ENCODE data around the gene RBM19.

The RBM19 gene

GRCh38 chr12:113854385-113855142 is 111.6 kb downstream of the RBM19 start:
- DNase-seq (ENCODE audit: low read depth) = no peak

DNA sequence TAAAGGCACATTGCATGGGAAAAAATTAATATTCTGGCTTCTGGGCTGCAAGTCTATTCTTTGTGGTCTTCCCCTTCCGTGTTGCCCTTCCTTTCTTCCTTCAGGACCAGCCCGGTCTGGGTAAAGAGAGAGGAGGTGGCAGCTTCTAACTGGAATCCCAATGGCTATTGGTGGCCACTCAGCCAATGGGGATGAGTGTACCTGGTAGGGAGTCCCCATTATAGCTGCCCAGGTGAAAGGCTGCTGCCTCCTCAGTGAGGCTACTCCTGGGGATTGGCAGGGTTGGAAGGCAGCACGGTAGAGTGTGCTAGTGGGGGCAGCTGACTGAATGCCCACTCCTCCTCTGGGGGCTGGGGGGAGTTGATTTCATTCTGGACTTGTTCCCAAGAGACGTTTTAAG is 112.6 kb downstream of the RBM19 start:
- no peak for DNase-seq (ENCODE audit: low read depth)

DNA sequence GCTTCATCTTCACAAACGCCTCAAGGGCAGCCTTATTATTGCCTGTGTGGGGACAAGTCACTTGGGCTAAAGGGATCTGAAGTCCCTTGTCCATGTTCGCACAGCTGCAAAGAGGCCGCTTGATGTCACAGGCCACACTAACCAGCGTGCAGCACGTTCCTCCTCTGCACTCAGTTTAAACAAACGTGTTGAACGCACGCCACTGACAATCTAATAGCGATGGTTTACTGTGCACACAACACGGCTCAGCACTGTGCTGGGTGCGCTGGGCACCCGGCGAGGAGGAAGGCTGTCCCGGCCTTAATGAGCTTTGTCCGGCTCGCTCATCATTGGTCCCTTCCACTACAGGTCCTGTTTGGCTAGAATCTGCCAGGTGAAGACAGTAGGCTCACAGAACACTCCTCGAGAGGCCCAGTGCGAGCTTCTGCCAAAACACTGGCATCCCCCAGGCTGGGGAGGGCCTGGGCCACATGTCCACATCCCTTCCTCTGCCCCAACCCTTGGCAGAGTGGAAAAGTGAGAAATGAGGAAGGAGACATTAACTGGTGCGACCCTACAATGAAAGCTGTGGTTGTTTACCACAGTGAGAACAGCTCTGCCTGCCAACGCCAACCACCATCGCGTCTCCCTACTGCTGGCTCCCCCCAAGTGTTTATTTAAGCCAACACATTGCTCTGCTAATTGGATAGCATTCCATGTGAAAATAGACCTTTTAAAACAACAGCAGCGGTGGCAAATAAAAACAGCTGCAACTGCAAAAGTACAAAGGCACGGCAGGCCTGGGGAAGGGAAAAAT is 113.2 kb downstream of the RBM19 start:
- DNase-seq (ENCODE audit: low read depth) = no peak

- no peak for DNase-seq (ENCODE audit: low read depth)
These were observed 113.9 kb downstream of the RBM19 start for GRCh38 chr12:113852264-113852663.

DNA sequence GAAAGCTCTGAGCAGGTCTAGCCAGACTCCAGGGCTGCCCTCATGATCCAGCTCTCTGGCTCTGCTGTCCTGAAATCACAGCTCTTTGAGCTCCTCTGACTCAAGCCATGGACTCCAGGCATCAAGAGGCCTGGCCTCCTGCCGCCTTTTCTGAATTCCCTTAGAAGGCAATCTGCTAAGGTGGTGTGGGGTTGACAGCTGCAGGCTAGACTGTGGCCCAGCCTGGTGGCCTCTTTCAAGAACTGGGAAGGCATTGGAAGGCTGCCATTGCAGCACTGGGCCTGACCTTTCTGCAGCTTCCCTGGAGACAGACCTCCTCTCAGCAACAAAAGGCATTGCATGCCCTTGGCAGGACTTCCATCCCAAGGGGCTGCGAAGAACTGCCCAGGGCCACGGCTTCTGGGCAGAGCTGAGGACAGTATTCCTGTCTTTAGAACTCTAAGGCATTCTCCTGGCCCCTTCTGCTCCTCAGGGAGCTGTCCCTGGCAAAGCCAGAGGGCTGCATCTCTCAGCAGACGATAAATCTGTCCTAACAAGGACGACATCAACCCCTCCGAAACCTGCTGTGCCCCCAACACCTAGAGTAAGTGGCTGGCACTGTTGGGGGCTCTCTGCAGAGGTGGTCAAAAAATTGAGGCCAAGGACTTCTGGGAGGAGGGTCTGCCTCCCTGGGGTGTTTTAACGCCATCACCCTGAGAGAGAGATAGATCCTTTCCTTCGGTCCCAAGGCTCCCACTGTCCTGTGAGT is 115.6 kb downstream of the RBM19 start:
- no peak for DNase-seq (ENCODE audit: low read depth)

DNA sequence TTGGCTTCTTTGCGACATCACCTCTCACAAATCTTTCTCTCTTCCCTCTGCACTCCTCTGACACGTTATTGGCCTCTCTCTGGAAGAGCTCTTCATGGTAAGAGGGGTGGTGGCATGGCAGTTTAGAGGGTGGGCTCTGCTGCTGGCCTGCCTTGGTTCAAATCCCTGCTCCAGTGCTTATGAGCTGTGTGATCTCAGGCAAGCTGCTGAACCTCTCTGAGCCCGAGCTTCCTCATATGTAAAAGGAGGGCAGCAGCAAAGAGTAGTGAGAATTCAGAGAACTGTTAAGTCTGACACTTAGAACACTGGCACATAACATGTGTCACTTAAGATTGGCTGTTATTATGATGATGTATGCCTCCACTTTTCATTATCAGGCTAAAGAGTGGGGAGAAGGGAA is 118.3 kb downstream of the RBM19 start:
- no peak for DNase-seq (ENCODE audit: low read depth)

DNA sequence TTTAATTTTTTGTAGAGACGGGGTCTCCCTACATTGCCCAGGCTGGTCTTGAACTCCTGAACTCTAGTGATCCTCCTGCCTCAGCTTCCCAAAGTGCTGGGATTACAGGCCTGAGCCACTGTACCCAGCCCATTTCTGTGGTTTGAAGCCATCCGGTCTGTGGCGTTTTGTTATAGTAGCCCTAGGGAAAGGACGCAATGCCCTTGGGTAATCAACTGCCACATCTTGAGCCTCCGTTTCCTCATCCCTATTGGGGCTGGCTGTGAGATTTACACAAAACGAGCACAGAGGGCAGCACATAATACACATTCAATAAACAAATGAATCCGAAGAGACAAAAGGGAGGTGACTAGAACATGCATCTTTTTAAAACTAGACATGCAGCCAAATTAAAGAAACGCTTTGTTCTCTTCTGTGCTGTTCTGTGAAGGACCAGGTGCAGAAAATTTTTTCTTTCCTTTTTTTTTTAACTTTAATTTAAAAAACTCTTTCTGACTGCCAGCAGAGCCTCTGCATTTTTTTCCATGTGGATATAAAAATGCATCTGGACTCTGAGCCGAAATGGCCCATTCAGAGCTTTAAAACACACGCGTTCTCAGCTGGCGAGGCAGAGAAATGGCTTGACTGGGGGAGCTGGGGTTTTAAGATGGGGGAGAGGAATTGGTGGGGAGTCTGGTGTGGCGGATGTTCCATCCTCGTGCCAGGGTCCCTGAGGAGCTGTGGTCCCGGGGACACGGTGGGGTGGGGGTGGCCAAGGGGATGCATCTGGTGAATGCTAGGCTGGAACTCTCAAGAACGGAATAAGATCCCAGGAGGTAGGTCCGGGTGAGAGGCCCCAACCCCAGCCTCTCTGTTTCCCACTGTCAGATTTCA is 119.0 kb downstream of the RBM19 start:
- no peak for DNase-seq (ENCODE audit: low read depth)

GRCh38 chr12:113845900-113846674 is 120.0 kb downstream of the RBM19 start:
- no peak for DNase-seq (ENCODE audit: low read depth)

DNA sequence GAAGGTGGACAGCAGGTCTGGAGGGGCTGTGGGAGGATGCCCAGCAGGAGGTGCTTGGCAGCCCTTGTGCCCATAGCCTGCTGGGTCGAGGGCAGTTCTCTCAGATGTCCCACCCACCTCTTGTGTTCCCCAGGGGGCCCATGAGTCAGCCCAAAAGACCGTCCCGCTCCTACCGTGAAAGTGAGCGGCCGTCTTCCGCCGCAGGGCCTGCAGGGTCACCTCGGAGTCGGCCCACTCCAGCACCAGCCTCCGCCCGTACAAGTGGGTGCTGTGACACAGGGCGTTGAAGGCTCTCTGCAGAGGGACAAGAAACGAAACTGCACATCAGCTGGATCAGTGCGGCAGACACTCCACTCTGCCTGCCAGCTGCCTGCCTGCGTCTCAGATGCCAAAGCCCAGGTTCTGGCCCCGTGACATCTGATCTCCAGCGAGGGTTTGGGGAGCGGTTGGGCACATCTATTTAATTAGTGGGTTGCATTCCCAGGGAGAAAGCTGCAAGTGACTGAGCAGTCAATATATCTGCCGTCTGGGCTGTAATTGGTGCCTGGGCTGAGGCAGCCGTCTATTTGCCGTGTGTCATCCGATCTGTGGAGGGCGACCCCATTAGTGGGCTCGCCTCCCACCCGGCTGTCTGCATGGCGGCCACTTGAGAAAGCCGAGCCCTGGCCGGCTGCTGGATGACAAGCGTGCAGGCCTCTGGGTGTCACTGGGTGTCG is 121.5 kb downstream of the RBM19 start:
- no peak for DNase-seq (ENCODE audit: low read depth)

DNA sequence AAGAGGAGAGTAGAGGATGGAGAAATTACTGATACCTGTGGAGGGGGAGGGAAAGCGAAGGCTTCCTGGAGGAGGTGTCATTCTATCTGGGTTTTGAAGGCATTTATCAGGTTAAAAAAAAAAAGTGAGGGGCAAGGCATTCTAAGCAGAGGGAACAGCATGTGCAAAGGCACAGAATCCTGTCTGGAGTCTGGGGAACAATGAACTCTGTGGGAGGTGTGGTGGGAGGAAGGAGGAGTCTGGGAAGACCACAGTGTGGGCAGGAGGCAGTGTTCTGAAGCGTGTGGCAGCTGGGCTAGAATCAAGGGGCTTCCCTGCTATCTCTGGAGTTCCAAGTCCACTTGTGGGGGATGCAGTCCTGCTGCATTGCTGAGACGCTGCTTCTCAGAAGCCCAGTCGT is 123.4 kb downstream of the RBM19 start:
- no peak for DNase-seq (ENCODE audit: low read depth)

DNA sequence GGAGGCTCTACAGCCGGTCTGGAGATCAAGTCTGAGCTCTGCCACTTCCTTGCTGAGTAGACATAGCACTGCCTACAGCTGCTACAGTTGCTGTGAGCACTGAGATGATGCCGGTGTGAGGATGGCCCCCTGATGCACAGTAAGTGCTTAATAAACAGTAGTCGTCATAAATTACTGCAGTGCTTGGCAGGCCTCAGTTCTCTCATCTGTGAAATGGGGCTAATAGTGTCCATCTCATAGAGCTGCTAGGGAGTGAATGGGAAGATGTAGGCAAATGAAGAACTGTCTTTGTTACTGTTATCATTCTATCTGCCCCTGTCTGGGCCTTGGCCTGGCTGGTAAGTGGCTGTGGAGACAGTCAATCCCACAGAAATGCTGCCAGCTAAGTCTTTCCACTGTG is 124.3 kb downstream of the RBM19 start:
- no peak for DNase-seq (ENCODE audit: low read depth)

DNA sequence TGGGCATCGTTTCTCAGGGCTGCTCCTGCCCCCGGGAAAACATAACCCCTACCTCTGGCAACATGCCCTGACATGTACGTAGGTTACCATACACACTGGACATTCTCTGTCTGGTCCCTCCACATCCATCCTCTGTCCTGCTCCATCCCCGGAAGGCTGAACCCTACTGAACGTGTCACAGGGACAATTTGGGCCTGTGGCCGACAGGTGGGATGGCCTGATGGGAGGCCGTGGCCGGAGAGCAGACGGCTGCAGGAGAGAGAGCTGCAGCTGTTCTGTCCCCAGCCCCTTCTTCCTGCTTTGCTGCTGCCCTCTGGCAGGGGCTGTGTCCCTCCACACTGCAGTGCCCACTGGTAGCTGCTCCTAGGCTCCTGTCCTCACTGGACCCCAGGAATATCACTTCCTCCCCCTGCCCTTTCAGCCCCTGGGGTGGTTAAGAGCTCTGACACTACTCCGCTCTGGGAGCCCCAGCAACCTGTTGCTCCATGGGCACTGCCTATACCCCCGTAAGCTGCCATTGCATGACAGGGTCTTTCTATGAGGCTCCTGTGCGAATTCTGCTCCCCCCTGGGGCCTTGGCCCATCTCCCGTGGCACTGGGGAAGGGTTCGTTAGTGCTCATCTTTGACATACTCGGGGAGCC is 125.6 kb downstream of the RBM19 start:
- no peak for DNase-seq (ENCODE audit: low read depth)

GRCh38 chr12:113838896-113839295 is 127.2 kb downstream of the RBM19 start:
- DNase-seq (ENCODE audit: low read depth) = no peak

DNA sequence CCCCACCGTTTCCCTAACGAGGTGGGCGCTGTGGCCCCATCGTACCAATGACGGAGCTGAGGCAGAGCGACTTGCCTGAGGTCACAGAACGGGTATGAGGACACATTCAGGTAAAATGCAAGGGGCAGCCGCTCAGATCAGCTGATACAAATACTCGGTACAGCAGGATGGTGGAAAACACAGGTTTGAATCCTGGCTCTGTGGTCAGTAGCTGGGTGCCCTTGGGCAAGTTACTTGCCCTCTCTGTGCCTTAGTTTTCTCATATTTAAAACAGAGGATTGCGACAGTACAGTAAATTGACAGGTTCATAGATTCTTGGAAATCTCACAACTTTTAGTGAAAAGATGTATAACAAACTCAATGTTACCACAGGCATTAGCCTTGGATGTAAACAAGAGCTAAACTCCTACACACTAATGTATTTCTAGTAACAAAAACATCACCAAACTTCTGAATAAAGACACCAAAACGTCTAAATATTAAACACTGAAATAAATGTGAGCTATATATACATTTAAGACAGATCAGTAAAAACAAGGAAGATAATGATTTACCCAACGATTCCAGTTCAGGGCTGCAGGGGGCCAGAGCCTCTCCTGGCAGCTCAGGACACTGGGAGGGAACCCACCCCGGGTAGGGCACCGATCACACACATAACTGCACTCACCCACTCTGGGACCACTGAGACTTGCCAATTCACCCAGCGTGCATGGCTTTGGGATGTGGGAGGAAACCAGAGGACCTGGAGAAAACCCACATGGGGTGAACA is 128.4 kb downstream of the RBM19 start:
- no peak for DNase-seq (ENCODE audit: low read depth)

GRCh38 chr12:113837084-113837483 is 129.0 kb downstream of the RBM19 start:
- DNase-seq (ENCODE audit: low read depth) = no peak

DNA sequence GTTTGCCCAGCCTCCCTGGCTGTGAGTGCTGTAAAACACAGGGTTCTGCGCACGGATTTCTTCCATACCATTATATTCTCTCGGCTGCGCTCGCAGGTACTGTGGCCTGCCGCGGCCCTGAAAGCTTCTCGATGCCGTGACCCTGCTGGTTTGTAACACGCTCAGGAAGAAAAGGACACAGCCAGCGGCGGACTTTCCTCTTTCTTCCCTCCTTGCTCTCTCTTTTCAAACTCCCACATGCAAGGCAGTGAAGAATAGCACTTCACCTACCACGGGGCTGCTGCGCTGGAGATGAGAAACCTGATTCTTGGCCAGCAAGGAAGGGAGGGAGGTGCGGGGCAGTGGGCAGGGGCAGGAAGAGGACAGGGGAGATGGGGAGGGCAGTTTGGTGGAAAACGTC is 130.2 kb downstream of the RBM19 start:
- no peak for DNase-seq (ENCODE audit: low read depth)

DNA sequence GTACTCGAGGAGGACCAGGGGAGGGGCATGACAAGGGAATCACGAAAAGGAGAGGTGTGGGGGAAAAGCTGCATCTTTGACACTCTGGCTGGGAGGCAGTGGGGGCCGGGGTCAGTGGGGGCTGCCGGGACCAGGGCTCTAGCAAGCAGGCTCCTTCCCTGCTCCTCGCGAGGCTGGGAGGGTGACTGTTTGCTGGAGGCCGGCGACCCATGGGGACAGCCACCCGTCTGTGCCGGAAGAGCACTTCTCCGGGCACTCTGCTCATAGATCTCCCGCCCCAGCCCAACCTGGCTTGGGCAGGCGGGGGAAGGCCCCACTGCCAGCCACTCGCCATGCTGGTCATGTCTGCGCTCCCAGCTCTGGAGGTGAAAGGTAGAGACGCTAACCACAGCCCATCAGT is 130.7 kb downstream of the RBM19 start:
- no peak for DNase-seq (ENCODE audit: low read depth)

DNA sequence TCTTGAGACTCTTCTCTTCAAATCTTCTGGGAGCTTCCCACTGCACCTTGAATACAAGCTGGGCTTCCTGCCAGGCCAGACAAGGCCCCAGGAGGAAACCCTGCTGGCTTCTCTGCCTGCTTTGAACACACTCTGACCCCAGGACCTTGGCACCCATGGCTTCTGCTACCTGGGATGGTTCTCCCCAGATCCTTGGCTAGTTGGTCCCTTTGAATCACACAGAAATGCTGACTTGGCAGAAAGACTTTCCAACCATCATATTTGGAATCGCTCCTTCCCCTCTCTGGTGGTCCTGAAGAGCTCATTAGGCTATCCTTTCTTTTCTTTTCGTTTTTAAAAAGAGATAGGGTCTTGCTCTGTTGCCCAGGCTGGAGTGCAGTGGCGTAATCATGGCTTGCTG is 132.7 kb downstream of the RBM19 start:
- DNase-seq (ENCODE audit: low read depth) = no peak

- DNase-seq (ENCODE audit: low read depth) = no peak
These were observed 134.6 kb downstream of the RBM19 start for GRCh38 chr12:113831476-113831875.

Data from CMK (cell line).